Measurements from ENCODE around the gene TP53I11.

Gene TP53I11

GRCh38 chr11:44978274-44978960, 27.7 kb upstream of the TP53I11 start:
- no peak for DNase-seq

GRCh38 chr11:44977493-44977984, 26.9 kb upstream of the TP53I11 start:
- no peak for DNase-seq

GRCh38 chr11:44976576-44976975, 25.9 kb upstream of the TP53I11 start:
- DNase-seq, result no peak

- no peak for DNase-seq
Measured at GRCh38 chr11:44974402-44975000, 23.8 kb upstream of the TP53I11 start.

GRCh38 chr11:44973632-44974401, 23.1 kb upstream of the TP53I11 start:
- DNase-seq, result no peak

GRCh38 chr11:44972746-44973435, 22.2 kb upstream of the TP53I11 start:
- no peak for DNase-seq

GRCh38 chr11:44971185-44971584, 20.5 kb upstream of the TP53I11 start:
- no peak for DNase-seq

GRCh38 chr11:44970293-44970692, 19.6 kb upstream of the TP53I11 start:
- no peak for DNase-seq

- DNase-seq, result no peak
Measured at GRCh38 chr11:44969651-44970252, 19.1 kb upstream of the TP53I11 start.

- no peak for DNase-seq
Measured at GRCh38 chr11:44968510-44968909, 17.8 kb upstream of the TP53I11 start.

- no peak for DNase-seq
Measured at GRCh38 chr11:44967930-44968496, 17.3 kb upstream of the TP53I11 start.

- DNase-seq, result no peak
Measured at GRCh38 chr11:44966694-44967093, 16.0 kb upstream of the TP53I11 start.

- no peak for DNase-seq
Measured at GRCh38 chr11:44964526-44965209, 14.0 kb upstream of the TP53I11 start.

- no peak for DNase-seq
Measured at GRCh38 chr11:44963948-44964347, 13.3 kb upstream of the TP53I11 start.

- no peak for DNase-seq
Measured at GRCh38 chr11:44963136-44963535, 12.5 kb upstream of the TP53I11 start.

- DNase-seq, result no peak
Measured at GRCh38 chr11:44962464-44962863, 11.8 kb upstream of the TP53I11 start.

- DNase-seq, result no peak
Measured at GRCh38 chr11:44960200-44960845, 9.6 kb upstream of the TP53I11 start.

- no peak for DNase-seq
Measured at GRCh38 chr11:44959064-44959463, 8.4 kb upstream of the TP53I11 start.

GRCh38 chr11:44957776-44958564, 7.3 kb upstream of the TP53I11 start:
- DNase-seq, result no peak

- no peak for DNase-seq
Measured at GRCh38 chr11:44957040-44957515, 6.4 kb upstream of the TP53I11 start.

Measured in effector CD8-positive, alpha-beta T cell (primary cell).